Endothelial cell of umbilical vein (primary cell): ENCODE data around the gene ZNF385C. TPM values are rescaled to one million over a fixed set of nuclear protein-coding genes. Genes with fewer than 3 reads are reported as not detected.

ENCODE experiments used
- BruUV-seq: library from RNA; stranded (reverse); fragments of 400-500 nt; replicated peaks from 2 replicates; lab custom pipeline; 2021; lab: Mats Ljungman, UMichigan
- CTCF ChIA-PET: fragments of 300-600, 350-600 bp; sonication (Branson Sonifier 250); formaldehyde crosslinking; loops from one replicate; lab custom pipeline; 2021; ENCODE audit warnings: antibody characterized with exemption, inconsistent platforms; lab: Charles Lee
- POLR2A ChIA-PET: fragments of 300-600, 350-600 bp; sonication (Branson Sonifier 250); formaldehyde crosslinking; loops from one replicate; lab custom pipeline; 2021; ENCODE audit warnings: antibody characterized with exemption, inconsistent platforms; lab: Charles Lee
- DNase-seq: peaks from one replicate; pipeline ENCODE4 v3.0.0-alpha.2; 2011; ENCODE audit warnings: low read depth, low spot score
- FAIRE-seq: peaks from 2 replicates; lab custom pipeline; 2011; peaks lifted over from hg19 to GRCh38; lab: Jason Lieb, UNC
- H2AFZ ChIP-seq: 2 replicates; pipeline ENCODE4 v1.6.0; 2012; ENCODE audit warnings: low read depth, low read length, control low read depth, inconsistent platforms
- H3K27ac ChIP-seq: 2 replicates; pipeline ENCODE4 v1.5.1; 2011; ENCODE audit warnings: low read depth, mild to moderate bottlenecking, control low read depth, low read length, moderate library complexity; ENCODE audit not compliant: insufficient read depth
- H3K27me3 ChIP-seq, 2 experiments: 2 replicates each; pipeline versions ENCODE4 v1.6.0 to v1.6.1; 2011; ENCODE audit warnings: low read length in 2 of 2, mixed read lengths in 1 of 2; ENCODE audit not compliant: control insufficient read depth in 2 of 2, insufficient read depth in 2 of 2
- H3K36me3 ChIP-seq, 2 experiments: 2 replicates in 1 of 2; 3 replicates in 1 of 2; pipeline ENCODE4 v1.5.1; 2011; ENCODE audit warnings: low read length in 2 of 2, mild to moderate bottlenecking in 1 of 2, moderate library complexity in 1 of 2; ENCODE audit not compliant: control insufficient read depth in 2 of 2, insufficient read depth in 2 of 2; ENCODE audit errors: extremely low read depth in 1 of 2
- H3K4me1 ChIP-seq: 3 replicates; pipeline ENCODE4 v1.5.1; 2011; ENCODE audit warnings: mild to moderate bottlenecking, low read length; ENCODE audit not compliant: control insufficient read depth, insufficient read depth; ENCODE audit errors: extremely low read depth
- H3K4me2 ChIP-seq: 2 replicates; pipeline ENCODE4 v1.6.1; 2011; ENCODE audit warnings: low read length, control low read depth, mixed read lengths; ENCODE audit not compliant: insufficient read depth
- H3K4me3 ChIP-seq, 3 experiments: fragments of 200-600 bp in 1 of 3; sonication (generic), shearing (Covaris generic) in 1 of 3; replicated peaks in 1 of 3; 2 replicates each; pipeline ENCODE4 v1.5.1; 2011 to 2016; ENCODE audit warnings: control low read depth in 3 of 3, low read length in 3 of 3, mild to moderate bottlenecking in 2 of 3, inconsistent platforms in 1 of 3, low read depth in 1 of 3, moderate library complexity in 1 of 3; ENCODE audit not compliant: insufficient read depth in 1 of 3
- H3K79me2 ChIP-seq: 2 replicates; pipeline ENCODE4 v1.6.0; 2012; ENCODE audit warnings: low read length, inconsistent platforms; ENCODE audit not compliant: control insufficient read depth, insufficient read depth
- H3K9ac ChIP-seq: replicated peaks from 2 replicates; pipeline ENCODE3; 2011; ENCODE audit warnings: low read length, control low read depth; ENCODE audit not compliant: insufficient read depth; ENCODE audit errors: extremely low read depth
- H3K9me1 ChIP-seq: replicated peaks from 3 replicates; pipeline ENCODE4 v1.6.0; 2011; ENCODE audit warnings: mild to moderate bottlenecking, low read length; ENCODE audit not compliant: control insufficient read depth, insufficient read depth; ENCODE audit errors: extremely low read depth
- H3K9me3 ChIP-seq: replicated peaks from 2 replicates; pipeline ENCODE4 v1.5.1; 2012; ENCODE audit warnings: low read length, inconsistent platforms; ENCODE audit not compliant: control insufficient read depth, insufficient read depth
- H4K20me1 ChIP-seq: replicated peaks from 2 replicates; pipeline ENCODE3; 2011; ENCODE audit warnings: mild to moderate bottlenecking, low read length; ENCODE audit not compliant: control insufficient read depth, insufficient read depth; ENCODE audit errors: extremely low read depth
- EZH2 ChIP-seq: IDR thresholded peaks from 2 replicates; pipeline ENCODE4 v1.6.1; 2012; ENCODE audit warnings: borderline replicate concordance, low read depth, mild to moderate bottlenecking, moderate library complexity, low read length, inconsistent platforms; ENCODE audit not compliant: severe bottlenecking
- FOS ChIP-seq: IDR thresholded peaks from 2 replicates; pipeline ENCODE4 v1.6.1; 2011; ENCODE audit warnings: mild to moderate bottlenecking, low read length, moderate library complexity, borderline replicate concordance; ENCODE audit not compliant: insufficient read depth
- GATA2 ChIP-seq: IDR thresholded peaks from 2 replicates; pipeline ENCODE4 v1.7.0; 2011; ENCODE audit warnings: low read depth, mild to moderate bottlenecking, moderate library complexity, mixed read lengths, low read length; ENCODE audit not compliant: insufficient read length, insufficient read depth
- JUN ChIP-seq: IDR thresholded peaks from 2 replicates; pipeline ENCODE4 v1.6.1; 2011; ENCODE audit warnings: borderline replicate concordance, low read depth; ENCODE audit not compliant: insufficient read length, insufficient read depth
- MYC ChIP-seq: IDR thresholded peaks from one replicate; pipeline ENCODE4 v1.6.1; 2011; ENCODE audit warnings: mild to moderate bottlenecking, low read depth, low read length
- POLR2A ChIP-seq: IDR thresholded peaks from 2 replicates; pipeline ENCODE4 v1.6.1; 2012; ENCODE audit warnings: low read depth, mild to moderate bottlenecking, control low read depth, low read length
- POLR2AphosphoS5 ChIP-seq: IDR thresholded peaks from 2 replicates; pipeline ENCODE4 v1.6.1; 2012; ENCODE audit warnings: low read depth, mild to moderate bottlenecking, control low read depth, low read length, moderate library complexity; ENCODE audit not compliant: insufficient read depth
- dilution Hi-C: fragments of 300-500 bp; cut with MboI; formaldehyde crosslinking; loops from one replicate; pipeline ENCODE4 v1.15.0; 2019; ENCODE audit warnings: low sequenced_read_pairs; ENCODE audit not compliant: extremely low pct_ligation_motif_present
- intact Hi-C: fragments of 100-400 bp; cut with micrococcal nuclease; formaldehyde crosslinking; loops from one replicate; pipeline ENCODE4 v1.10.0; 2022
- polyA plus RNA-seq, 4 experiments: library from polyadenylated mRNA; depleted of rRNA in 3 of 4; stranded (reverse) in 3 of 4; unstranded in 1 of 4; fragments of >200 nt; gene quantifications; 2 replicates each; pipeline versions ENCODE4 v1.2.1 to v1.2.3, GENCODE V29; 2011 to 2012; ENCODE audit warnings: missing spikeins in 1 of 4
- total RNA-seq: library from RNA; stranded (reverse); gene quantifications from 2 replicates; pipeline ENCODE4 v1.2.3, GENCODE V29; 2021
- TF ChIP-seq, protein P1 (sequence below), 2 donors: IDR thresholded peaks; 1 replicate in 1 of 2; 2 replicates in 1 of 2; pipeline ENCODE4 v1.5.1; 2011; ENCODE audit warnings: low read length in 2 of 2, mild to moderate bottlenecking in 2 of 2, moderate library complexity in 2 of 2, control low read depth in 1 of 2, inconsistent platforms in 1 of 2, low read depth in 1 of 2; ENCODE audit not compliant: insufficient read depth in 1 of 2; ENCODE audit errors: extremely low read depth in 1 of 2
- TF ChIP-seq, protein P2 (sequence below): IDR thresholded peaks from 2 replicates; pipeline ENCODE4 v1.6.1; 2011; ENCODE audit not compliant: insufficient read depth, insufficient read length

The ZNF385C gene
- total and polyA plus RNA-seq, 2 donors (not counting 3 experiments of a cell fraction or from before 2014, with no cell fraction given): 0.07 TPM; not detected in 1

DNA sequence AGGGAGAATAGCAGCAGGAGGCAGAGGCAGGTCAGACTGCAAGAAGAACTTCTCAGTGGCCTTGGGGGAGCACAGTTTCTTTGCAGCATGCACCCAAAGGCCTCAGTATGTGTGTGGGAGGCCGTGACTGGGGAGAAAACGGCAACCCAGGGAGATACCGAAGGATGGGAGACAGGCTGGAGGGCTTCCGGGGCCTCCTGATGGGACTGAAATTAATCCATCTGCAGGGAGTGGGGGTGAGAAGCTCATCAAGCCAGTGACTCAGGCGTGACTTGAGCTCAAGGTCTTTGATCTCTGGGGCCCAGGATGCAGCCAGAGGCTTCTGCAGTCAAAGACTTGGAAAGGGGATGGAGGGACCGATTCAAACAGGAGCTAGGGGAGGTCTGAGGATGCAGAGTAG lies 42.8 kb downstream of the ZNF385C start:
- POLR2A ChIA-PET: no interaction called here
- BruUV-seq: no TSS peak
- H4K20me1 ChIP-seq: no peaks in the 10 kb centered on the region
- H3K4me2 ChIP-seq: no peak overlapping the region
- no peak for TF ChIP-seq FOS
- TF ChIP-seq, protein P1, sequence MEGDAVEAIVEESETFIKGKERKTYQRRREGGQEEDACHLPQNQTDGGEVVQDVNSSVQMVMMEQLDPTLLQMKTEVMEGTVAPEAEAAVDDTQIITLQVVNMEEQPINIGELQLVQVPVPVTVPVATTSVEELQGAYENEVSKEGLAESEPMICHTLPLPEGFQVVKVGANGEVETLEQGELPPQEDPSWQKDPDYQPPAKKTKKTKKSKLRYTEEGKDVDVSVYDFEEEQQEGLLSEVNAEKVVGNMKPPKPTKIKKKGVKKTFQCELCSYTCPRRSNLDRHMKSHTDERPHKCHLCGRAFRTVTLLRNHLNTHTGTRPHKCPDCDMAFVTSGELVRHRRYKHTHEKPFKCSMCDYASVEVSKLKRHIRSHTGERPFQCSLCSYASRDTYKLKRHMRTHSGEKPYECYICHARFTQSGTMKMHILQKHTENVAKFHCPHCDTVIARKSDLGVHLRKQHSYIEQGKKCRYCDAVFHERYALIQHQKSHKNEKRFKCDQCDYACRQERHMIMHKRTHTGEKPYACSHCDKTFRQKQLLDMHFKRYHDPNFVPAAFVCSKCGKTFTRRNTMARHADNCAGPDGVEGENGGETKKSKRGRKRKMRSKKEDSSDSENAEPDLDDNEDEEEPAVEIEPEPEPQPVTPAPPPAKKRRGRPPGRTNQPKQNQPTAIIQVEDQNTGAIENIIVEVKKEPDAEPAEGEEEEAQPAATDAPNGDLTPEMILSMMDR (IDR thresholded peaks at IDR 0.05; ENCODE audit: extremely low read depth in 1 of 2, insufficient read depth in 1 of 2, low read depth in 1 of 2, low read length in 2 of 2): no peak
- DNase-seq (no peak), FAIRE-seq (no peak)
- no peak overlapping the region for H3K9ac ChIP-seq
- H3K4me1 ChIP-seq: no peaks in the 10 kb centered on the region
- no peaks in the 10 kb centered on the region for H3K9me3 ChIP-seq
- no peak overlapping the region for H3K27ac ChIP-seq
- CTCF ChIA-PET: interaction anchor here (1.0 to 2.3 kb wide), 6 partner anchors 10 to 46 kb away, joined by 3 to 14 read pairs (median 6); partner anchors contain the start of gene NKIRAS2
- no peaks in the 10 kb centered on the region for H3K79me2 ChIP-seq
- H3K36me3 ChIP-seq: no peaks in the 10 kb centered on the region
- dilution Hi-C loops (no loop called here), intact Hi-C loops (no loop called here)
- peaks cover 28 to 36% of the 10 kb centered on the region in 2 experiments for H3K27me3 ChIP-seq
- H2AFZ ChIP-seq: no peak overlapping the region
- no peak overlapping the region for H3K4me3 ChIP-seq
- no peaks in the 10 kb centered on the region for H3K9me1 ChIP-seq

DNA sequence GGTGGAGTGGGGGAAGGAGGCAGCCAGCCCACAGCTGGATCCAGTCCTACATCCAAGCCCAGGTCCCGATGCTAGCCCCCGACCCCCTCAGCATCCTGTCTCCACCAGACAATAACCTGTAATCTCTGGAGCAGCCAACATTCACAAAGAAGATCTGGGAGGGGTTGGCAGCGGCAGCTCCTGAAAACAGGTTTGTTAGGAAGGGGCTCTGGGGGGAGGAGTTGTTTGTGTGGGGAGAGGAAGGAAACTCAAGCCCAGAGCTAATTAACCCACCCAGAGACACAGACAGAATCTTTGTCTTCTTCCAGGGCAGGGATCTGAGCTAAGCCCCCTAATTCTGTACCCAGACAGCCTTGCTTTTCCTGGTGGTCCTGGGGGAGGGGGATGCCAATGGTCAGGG lies 43.2 kb downstream of the ZNF385C start:
- H3K9me3 ChIP-seq: no peaks in the 10 kb centered on the region
- intact Hi-C loops: no loop called here
- H3K27ac ChIP-seq: no peak overlapping the region
- H2AFZ ChIP-seq: no peak overlapping the region
- H3K4me3 ChIP-seq: no peak overlapping the region
- H3K4me1 ChIP-seq: no peaks in the 10 kb centered on the region
- no peaks in the 10 kb centered on the region for H3K36me3 ChIP-seq
- POLR2A ChIA-PET: no interaction called here
- DNase-seq (no peak), FAIRE-seq (no peak)
- H3K4me2 ChIP-seq: no peak overlapping the region
- H3K9ac ChIP-seq: no peak overlapping the region
- no peaks in the 10 kb centered on the region for H3K79me2 ChIP-seq
- no peaks in the 10 kb centered on the region for H4K20me1 ChIP-seq
- peaks cover 28 to 36% of the 10 kb centered on the region in 2 experiments for H3K27me3 ChIP-seq
- TF ChIP-seq FOS (no peak), POLR2A (no peak), MYC (no peak), POLR2AphosphoS5 (no peak), JUN (no peak), GATA2 (no peak), EZH2 (no peak)
- TF ChIP-seq, protein P1 (IDR thresholded peaks at IDR 0.05; ENCODE audit: extremely low read depth in 1 of 2, insufficient read depth in 1 of 2, low read depth in 1 of 2, low read length in 2 of 2): no peak
- TF ChIP-seq, protein P2, sequence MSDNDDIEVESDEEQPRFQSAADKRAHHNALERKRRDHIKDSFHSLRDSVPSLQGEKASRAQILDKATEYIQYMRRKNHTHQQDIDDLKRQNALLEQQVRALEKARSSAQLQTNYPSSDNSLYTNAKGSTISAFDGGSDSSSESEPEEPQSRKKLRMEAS: no peak
- CTCF ChIA-PET: interaction anchor here (0.9 to 2.3 kb wide), 8 partner anchors 10 to 102 kb away, joined by 3 to 14 read pairs (median 5); partner anchors contain the start of gene NKIRAS2
- dilution Hi-C loops: no loop called here
- BruUV-seq: no TSS peak
- H3K9me1 ChIP-seq: no peaks in the 10 kb centered on the region
